AG09309 (cell line): Measurements from ENCODE around the gene TBCD.

Experiments used
- DNase-seq: peaks from one replicate; pipeline ENCODE4 v3.0.0-alpha.2; 2010; ENCODE audit warnings: low read depth
- H3K4me3 ChIP-seq: 2 replicates; pipeline ENCODE4 v1.5.1; 2011; ENCODE audit warnings: mild to moderate bottlenecking, low read depth, low read length, moderate library complexity; ENCODE audit not compliant: control insufficient read depth
- TF ChIP-seq, protein P1 (sequence below): IDR thresholded peaks from 2 replicates; pipeline ENCODE4 v1.5.1; 2011; ENCODE audit warnings: mild to moderate bottlenecking, low read depth, low read length, inconsistent platforms; ENCODE audit not compliant: insufficient read depth, control insufficient read depth; ENCODE audit errors: missing control alignments

Gene TBCD

DNA sequence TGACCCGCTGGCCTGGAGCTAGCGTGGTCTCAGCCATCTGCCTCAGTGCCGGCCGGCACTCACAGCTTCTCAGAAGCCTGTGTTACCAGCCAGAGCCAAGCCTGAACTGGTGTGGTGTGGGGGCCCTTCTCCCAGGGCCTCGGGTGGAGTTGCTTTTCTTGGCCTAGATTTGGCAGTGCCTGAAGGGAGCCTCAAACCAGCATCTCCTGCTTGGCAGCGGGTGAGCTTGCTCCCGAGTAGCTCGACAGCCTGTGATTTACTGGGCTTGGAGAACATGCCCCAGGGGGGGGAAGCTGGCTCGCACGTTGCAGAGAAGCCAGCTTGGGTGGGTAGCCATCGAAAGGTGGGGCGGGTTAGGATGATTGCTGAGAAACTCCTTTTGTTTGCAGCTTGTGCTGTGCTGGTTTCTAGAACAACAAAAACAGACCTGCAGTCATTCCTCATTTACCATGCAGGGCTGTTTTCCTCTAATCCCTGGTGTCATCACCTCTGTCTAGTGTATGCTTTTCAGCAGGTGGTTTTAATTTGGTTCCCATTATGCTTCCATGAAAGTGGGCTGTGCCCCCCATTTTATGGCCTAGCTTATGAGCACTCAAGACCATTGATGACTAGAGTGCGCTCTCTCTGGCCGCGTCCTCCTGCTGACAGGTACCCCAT, 42.2 kb downstream of the TBCD start:
- DNase-seq = no peak
- TF ChIP-seq, protein P1, sequence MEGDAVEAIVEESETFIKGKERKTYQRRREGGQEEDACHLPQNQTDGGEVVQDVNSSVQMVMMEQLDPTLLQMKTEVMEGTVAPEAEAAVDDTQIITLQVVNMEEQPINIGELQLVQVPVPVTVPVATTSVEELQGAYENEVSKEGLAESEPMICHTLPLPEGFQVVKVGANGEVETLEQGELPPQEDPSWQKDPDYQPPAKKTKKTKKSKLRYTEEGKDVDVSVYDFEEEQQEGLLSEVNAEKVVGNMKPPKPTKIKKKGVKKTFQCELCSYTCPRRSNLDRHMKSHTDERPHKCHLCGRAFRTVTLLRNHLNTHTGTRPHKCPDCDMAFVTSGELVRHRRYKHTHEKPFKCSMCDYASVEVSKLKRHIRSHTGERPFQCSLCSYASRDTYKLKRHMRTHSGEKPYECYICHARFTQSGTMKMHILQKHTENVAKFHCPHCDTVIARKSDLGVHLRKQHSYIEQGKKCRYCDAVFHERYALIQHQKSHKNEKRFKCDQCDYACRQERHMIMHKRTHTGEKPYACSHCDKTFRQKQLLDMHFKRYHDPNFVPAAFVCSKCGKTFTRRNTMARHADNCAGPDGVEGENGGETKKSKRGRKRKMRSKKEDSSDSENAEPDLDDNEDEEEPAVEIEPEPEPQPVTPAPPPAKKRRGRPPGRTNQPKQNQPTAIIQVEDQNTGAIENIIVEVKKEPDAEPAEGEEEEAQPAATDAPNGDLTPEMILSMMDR = no peak
- H3K4me3 ChIP-seq = no peak overlapping the region

DNA sequence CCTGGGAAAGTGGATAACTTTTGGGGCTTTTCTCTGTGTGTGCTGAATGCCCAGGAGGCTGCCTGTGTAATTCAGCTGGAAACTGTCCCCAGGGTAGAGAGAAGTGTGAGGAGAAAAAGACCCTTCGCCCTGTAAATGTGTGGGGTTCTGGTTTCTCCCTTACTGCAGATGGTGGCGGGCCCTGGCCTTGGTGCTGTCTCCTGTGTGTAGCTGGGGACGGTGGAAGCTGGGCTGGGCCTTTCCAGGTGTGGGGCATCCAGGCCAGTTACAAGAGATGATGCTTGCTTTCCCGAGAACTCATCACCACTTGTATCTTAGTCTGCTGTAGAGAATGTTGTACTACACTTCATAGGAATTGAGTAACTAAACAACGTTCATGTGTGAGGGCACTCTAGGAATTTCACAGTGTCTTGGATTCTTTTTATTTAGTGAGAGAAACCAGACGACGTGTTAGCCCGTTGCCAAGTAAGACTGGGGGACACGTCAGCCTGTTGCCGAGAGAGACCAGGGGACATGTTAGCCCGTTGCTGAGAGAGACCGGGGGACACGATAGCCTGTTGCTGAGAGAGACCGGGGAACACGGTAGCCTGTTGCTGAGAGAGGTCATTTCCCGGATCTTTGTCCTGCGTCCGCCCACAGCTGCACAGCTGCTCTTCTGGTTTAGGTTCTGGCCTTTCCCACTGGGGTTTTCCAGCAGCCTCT, 43.1 kb downstream of the TBCD start:
- TF ChIP-seq, protein P1 = no peak
- no peak for DNase-seq
- no peak overlapping the region for H3K4me3 ChIP-seq

DNA sequence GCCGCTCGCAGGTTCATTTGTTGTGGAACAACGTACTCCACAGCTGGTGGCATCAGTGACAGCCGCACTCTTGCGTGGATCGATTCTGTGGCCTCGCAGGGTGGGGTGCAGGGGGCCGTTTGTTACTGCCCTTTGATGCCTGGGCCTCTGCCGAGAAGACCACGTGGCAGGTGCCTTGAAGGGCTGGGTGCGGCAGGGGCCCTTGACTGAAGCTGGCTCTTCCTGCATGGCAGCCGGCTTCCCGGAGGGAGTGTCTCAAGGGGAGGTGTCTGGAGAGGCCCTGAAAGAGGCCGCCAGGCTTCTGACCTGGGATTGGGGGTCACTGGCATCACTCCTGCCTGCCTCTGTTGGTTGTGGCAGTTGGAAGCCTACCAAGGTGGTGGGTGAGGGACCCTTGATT, 43.8 kb downstream of the TBCD start:
- TF ChIP-seq, protein P1 = no peak
- no peak for DNase-seq
- no peak overlapping the region for H3K4me3 ChIP-seq

DNA sequence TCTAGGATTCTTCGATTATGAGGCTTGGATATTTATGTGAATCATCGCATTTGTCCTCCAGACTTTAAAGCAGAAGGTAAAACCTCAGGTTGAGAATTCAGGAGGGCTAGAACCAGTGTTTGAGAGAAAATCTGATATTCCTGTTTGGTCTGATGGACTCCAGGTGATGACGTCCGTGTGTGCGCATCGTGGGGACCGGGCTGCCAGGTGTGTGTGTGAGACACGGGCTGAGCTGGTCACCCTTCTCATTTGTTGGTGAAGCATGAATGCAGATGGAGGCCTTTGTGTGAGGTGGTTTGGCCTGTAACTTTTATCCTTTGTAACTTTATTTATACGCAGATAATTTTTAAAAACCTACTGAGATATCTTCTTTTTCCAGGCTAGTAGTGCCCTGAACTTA, 45.2 kb downstream of the TBCD start:
- DNase-seq = no peak
- TF ChIP-seq, protein P1 = no peak
- no peak overlapping the region for H3K4me3 ChIP-seq

DNA sequence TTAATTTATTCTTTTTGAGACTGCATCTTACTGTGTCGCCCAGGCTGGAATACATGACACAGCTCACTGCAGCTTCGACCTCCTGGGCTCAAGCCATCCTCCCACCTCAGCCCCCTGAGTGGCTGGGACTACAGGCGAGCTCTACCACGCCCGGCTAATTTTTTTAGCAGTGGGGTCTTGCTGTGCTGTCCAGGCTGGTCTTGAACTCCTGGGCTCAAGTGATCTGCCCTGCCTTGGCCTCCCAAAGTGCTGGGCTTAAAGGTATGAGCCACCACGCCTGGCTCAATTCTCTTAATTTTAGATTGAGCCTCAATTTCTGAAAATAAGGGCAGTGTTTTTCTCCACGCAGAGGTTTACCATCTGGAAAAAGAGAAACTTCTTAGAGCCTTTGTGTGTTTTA, 46.9 kb downstream of the TBCD start:
- no peak overlapping the region for H3K4me3 ChIP-seq
- TF ChIP-seq, protein P1 = no peak
- no peak for DNase-seq

DNA sequence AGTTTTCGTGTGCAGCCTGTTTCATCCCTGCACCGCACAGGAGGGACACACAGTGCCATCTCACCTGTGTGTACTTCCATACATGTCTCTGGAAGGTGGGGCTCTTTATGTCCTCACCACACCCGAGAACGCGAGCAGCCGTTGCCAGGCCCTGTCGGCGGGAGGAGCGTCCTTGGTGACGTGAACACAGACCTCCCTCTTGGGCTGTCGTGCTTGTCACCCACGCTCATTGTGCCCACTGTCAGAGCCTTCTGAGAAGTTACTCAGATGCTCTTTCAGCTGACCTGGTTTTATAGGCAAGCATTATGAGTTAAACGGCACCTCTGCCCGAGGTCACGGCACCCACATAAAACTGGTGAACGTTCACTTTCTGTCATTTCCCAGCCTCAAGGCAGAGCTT, 47.7 kb downstream of the TBCD start:
- H3K4me3 ChIP-seq = no peak overlapping the region
- DNase-seq = no peak
- TF ChIP-seq, protein P1 = no peak
